ENCODE results near the gene RHNO1.
"Not testable (repeated sequence)": the region's sequence is repeated elsewhere in the genome, so short reads cannot be mapped to it uniquely, and the experiment has no call there.

RHNO1 gene

DNA sequence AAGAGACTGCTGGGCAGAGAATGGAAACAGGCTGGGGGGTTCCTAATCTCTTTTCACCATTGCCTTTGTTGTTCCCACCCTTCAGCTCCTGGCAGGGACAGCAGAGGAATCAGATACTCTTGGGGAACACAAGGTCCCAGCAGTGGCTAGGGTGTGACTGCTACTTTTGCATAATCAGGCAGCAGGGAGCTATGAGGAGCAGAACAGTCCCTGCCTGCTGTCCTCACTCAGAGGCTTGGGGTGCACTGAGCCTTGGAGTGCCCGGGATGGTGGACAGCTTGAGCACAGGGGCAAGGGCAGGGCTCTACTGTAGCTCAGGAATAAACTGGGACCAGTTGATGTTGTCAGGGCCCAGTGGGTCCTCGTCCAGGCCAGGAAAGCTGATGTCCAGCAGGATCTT lies 18.7 kb upstream of the RHNO1 start:
- DNase-seq, result no peak

- no peak for DNase-seq
These were observed 18.0 kb upstream of the RHNO1 start for GRCh38 chr12:2858944-2859421.

- DNase-seq, result no peak
These were observed 16.9 kb upstream of the RHNO1 start for GRCh38 chr12:2860170-2860569.

DNA sequence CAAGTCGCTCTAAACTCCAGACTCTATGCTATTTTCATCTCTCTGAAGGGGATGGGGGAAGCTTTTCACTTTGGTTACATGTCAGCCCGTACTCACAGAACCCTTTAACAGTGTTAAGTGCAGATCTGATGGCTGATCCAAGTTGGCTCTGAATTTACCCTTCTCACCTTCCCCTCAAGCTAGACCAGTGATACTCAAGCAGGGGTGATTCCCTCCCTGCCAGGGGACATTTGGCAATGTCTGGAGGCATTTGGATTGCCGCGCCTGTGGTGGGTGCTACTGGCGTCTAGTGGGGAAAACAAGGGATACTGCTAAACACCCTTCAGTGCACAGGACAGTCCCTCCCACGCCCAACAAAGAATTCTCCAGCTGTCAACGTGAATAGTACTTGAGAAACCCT lies 14.1 kb upstream of the RHNO1 start:
- DNase-seq, result no peak

DNA sequence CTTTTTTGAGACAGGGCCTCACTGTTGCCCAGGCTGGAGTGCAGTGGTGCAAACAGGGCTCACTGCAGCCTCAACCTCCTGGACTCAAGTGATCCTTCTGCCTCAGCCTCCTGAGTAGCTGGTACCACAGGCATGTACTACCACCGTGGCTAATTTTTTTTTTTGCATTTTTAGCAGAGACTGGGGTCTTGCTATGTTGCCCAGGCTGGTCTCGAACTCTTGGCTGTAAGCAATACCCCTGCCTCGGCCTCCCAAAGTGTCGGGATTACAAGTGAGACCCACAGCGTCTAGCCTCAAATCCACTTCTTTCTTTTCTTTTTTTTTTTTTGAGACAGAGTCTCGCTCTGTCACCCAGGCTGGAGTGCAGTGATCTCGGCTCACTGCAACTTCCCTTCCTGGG lies 13.6 kb upstream of the RHNO1 start:
- DNase-seq, result not testable (repeated sequence)

DNA sequence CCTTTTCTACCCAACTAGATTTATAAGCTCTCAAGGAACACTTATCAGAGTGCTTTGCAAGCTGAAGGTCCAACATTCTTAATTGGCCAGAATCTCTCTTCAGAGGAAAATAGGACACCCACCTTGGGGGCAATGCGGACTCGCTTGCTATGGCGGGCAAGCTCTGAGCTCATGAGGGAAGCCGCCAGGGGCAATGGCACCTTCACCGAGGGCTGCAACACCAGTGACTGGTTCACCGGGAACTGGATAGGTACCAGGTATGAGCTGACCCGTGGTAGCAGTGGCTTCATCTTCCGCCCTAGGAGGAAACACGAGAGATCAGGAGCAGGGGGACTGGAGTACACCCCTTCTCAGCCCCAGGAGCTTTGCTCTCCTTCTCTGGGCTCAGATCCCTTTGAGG lies 12.8 kb upstream of the RHNO1 start:
- DNase-seq, result no peak

DNA sequence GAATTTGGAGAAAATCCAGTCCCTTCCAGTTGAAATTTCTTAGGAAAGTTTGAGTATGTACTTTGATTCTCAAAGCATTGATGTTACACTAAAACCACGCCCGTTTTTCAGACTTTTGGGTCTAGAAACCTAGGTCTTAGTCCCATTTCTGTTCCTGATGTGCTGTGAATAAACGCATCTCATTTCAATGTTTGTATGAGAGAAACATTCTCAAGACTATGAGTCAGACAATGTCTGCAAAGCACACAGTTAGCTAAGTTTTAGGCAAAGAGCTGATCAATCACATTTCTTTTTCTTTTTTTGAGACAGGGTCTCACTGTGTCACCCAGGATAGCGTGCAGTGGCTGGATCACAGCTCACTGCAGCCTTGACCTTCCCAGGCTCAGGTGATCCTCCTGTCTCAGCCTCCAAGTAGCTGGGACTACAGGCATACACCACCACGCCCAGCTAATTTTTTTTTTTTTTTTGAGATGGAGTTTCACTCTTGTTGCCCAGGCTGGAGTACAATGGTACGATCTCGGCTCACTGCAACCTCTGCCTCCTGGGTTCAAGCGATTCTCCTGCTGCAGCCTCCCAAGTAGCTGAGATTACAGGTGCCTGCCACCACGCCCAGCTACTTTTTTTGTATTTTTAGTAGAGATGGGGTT lies 7.9 kb upstream of the RHNO1 start:
- not testable (repeated sequence) for DNase-seq

DNA sequence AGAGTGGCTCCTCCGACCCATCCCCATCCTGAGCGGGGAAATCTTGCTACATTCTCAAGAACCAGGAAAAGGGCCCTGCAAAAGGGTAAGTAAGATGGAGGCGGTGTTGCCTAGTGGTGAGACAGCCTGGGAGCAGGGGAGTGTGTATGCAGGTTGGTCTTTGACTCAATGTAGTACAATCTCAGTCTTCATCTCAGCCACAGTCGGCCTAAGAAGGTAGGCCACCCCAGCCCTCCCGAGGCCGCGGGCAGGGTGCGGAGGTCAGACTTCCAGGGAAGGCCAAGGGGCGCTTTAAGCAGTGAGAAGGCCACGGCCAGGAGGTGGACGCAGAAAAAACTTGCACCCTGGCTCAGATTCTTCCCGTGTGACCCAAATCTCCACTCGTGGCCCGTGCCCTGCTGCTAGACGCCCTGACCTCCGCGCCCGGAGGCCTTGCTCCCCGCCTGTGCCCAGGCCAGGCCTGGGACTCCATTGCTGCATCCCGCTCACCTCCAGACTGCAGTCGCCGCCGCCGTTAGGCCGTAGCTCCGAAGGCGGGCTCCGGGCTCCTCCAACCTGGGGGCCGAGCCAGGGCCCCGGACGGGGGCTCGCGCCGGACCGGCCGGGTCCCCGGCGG lies 484 bp upstream of the RHNO1 start:
- DNase-seq, result peak in 1 of 56 donors; percentile 14

DNA sequence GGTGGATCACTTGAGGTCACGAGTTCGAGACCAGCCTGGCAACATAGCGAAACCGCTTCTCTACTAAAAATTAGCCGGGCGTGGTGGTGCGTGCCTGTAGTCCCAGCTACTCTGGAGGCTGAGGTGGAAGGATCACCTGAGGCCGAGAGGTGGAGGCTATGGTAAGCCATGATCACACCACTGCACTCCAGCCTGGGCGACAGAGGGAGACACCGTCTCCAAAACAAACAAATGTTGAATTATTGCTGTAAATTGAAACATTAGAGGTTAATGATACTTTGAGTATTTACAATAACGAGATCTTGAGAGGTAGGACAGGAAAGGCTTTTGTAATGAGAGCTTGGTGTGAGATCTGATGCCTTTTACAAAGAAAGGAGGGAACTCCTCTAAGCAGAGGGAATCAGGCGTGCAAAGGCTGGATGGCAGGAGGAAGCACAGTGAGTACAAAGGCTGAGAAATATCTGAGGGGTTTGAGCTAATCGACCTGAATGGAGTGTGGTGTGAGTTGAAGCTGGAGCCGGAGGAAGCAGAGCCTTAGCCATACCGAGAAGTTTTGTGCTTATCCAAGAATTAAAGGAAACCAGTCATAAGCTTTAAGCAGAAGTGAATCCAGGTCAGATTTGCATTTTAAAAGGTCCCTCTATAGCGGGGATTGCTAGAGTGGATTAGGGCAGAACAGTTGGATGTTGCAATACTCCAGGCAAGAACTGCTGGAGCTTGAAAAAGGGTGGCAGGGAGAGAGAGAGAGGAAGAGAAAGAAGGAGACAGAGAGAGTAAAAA lies 1.1 kb downstream of the RHNO1 start:
- DNase-seq, result peak in 5 of 56 donors; percentile 4 to 37 (median 5)

GRCh38 chr12:2879853-2880252 lies 2.8 kb downstream of the RHNO1 start:
- no peak for DNase-seq

- no peak for DNase-seq
These were observed 7.8 kb downstream of the RHNO1 start for GRCh38 chr12:2884810-2885209.

GRCh38 chr12:2886768-2887450 lies 9.9 kb downstream of the RHNO1 start:
- no peak for DNase-seq

GRCh38 chr12:2890001-2890387 lies 13.0 kb downstream of the RHNO1 start:
- no peak for DNase-seq

- DNase-seq, result peak; percentile 87 to 100 (median 99)
These were observed 13.6 kb downstream of the RHNO1 start, which contains the start of gene TULP3 for GRCh38 chr12:2890388-2891239. Gene TULP3, plus strand, starts transcription at chr12:2890891. Its CDS starts 57 bp downstream, at chr12:2890948.

DNA sequence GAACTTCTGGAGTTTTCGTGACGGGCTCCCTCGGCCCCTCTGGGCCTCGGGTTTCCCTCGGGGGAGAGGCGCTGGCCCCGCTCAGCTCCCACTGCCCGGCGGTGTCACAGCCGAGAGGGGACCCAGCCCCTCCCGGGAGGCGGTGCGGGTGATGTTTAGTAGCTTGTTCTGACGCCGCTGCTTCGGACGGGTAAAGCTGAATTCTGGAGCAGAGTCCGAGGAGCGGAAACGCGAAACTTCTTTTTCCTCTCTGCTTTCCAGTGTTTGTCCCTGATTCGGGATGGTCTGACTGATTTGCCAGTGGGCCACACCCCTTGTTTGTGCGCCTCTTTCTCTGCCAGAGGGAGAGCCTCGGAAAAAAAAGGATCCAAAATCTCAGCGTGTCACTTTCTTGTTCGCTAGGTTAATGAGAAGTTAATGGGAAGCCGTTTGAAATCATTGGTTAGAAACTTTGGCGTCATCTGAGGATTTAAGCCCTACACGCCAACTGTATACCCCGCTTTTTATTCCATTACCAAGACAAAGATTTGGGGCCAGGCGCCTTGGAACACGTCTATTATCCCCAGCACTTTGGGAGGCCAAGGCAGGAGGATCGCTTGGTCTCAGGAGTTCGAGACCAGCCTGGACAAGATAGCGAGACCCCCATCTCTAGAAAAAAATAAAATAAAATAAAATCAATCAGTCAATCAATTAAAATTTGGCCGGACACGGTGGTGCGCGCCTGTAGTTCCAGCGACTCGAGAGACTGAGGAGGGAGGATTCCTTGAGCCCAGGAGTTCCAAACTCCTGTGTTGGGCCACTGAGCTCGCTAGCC lies 14.4 kb downstream of the RHNO1 start:
- DNase-seq, result peak in 36 of 56 donors; percentile 29 to 79 (median 64)

GRCh38 chr12:2892246-2892645 lies 15.2 kb downstream of the RHNO1 start:
- DNase-seq, result no peak

- no peak for DNase-seq
These were observed 16.0 kb downstream of the RHNO1 start for GRCh38 chr12:2893007-2893406.

DNA sequence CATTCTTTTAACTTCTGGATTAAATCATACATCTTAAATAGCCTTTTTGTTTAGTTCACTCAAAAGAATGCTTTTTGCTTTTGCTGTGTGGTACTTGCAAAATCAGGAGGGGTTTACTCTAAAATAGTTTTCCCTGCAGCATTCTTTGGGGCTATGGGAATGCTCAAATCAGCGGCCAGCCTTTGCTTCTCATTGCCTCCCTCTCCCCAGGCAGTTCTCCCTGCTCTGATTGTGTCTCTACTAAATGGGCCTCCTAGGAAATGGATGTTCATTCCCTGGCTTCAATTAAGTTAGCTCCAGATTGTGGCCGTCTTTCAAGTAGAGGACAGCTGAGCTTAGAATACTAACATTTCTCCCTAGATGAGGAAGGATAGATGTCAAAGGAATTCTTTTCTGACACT lies 18.0 kb downstream of the RHNO1 start:
- DNase-seq, result no peak

GRCh38 chr12:2895511-2895910 lies 18.5 kb downstream of the RHNO1 start:
- DNase-seq, result no peak

DNA sequence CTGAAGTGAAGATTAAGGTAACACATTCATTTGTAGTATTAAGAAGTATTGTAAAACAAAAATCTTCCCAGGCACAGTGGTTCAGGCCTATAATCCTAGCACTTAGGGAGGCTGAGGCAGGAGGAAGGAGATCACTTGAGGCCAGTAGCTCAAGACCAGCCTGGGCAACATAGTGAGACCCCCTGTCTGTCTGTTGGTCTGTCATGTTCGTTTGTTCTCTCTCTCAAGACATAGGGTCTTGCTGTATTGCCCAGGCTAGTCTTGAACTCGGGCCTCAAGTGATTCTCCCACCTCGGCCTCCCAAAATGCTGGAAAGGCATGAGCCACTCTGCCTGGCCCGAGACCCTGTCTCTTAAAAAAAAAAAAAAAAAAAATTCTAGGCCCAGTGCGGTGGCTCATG lies 20.4 kb downstream of the RHNO1 start:
- no peak for DNase-seq
